Measurements from ENCODE around the gene NFAT5. TPM values are rescaled to one million over a fixed set of nuclear protein-coding genes. Genes with fewer than 3 reads are reported as not detected.

The NFAT5 gene
- total and polyA plus RNA-seq, 2 donors from 2014 or later, result 1.9 to 83.7 TPM

DNA sequence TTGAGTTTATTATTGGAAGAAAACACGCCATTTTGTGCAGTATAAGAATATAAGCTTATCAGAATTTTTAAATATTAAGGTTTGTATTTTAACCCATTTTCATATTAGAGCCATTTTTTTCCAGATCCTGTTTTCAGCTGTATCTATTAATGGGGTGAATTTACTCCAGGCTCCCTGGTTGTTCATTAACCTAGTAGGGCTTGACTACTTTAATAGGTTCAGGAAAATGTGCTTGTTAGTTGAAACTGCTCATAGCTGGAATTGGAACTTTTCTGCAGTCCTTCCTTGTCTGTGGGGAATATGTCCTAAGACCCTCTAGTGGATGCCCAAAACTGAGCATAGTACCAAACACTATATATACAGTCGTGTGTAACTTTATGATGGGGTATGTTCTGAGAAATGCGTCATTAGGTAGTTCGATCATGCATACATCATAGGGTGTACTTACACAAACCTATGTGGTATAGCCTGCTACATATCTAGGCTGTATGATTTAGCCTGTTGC is 28.0 kb downstream of the NFAT5 start:
- Histone ChIP-seq H3K36me3 (ENCODE audit: control insufficient read depth in 2 of 3, insufficient read depth in 3 of 3, low read length in 3 of 3) (no peaks in the 10 kb centered on the region), H3K27ac (ENCODE audit: low read depth in 2 of 2, low read length in 2 of 2) (peak overlapping the region in 1 of 2 donors; percentile 52), H3K4me1 (ENCODE audit: control insufficient read depth in 2 of 3, insufficient read depth in 2 of 3, low read depth in 1 of 3, low read length in 3 of 3) (peaks cover 2 to 8% (median 8%) of the 10 kb centered on the region in 3 donors), H3K9me3 (ENCODE audit: control insufficient read depth in 2 of 3, insufficient read depth in 1 of 3, low read length in 3 of 3) (no peaks in the 10 kb centered on the region), H3K4me3 (ENCODE audit: low read length in 3 of 3) (no peak overlapping the region), H3K9ac (ENCODE audit: low read length in 3 of 3) (no peak overlapping the region), H3K27me3 (ENCODE audit: control insufficient read depth, insufficient read depth, low read length) (no peaks in the 10 kb centered on the region)
- FAIRE-seq (peak; percentile 32), DNase-seq (peak in 2 of 5 donors; percentile 65 to 66)
- TF ChIP-seq, protein P1, sequence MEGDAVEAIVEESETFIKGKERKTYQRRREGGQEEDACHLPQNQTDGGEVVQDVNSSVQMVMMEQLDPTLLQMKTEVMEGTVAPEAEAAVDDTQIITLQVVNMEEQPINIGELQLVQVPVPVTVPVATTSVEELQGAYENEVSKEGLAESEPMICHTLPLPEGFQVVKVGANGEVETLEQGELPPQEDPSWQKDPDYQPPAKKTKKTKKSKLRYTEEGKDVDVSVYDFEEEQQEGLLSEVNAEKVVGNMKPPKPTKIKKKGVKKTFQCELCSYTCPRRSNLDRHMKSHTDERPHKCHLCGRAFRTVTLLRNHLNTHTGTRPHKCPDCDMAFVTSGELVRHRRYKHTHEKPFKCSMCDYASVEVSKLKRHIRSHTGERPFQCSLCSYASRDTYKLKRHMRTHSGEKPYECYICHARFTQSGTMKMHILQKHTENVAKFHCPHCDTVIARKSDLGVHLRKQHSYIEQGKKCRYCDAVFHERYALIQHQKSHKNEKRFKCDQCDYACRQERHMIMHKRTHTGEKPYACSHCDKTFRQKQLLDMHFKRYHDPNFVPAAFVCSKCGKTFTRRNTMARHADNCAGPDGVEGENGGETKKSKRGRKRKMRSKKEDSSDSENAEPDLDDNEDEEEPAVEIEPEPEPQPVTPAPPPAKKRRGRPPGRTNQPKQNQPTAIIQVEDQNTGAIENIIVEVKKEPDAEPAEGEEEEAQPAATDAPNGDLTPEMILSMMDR (IDR thresholded peaks at IDR 0.05; ENCODE audit: borderline replicate concordance, extremely low read depth, insufficient read depth), result no peak
- intact Hi-C loops (cut with DNase I), result no loop called here

DNA sequence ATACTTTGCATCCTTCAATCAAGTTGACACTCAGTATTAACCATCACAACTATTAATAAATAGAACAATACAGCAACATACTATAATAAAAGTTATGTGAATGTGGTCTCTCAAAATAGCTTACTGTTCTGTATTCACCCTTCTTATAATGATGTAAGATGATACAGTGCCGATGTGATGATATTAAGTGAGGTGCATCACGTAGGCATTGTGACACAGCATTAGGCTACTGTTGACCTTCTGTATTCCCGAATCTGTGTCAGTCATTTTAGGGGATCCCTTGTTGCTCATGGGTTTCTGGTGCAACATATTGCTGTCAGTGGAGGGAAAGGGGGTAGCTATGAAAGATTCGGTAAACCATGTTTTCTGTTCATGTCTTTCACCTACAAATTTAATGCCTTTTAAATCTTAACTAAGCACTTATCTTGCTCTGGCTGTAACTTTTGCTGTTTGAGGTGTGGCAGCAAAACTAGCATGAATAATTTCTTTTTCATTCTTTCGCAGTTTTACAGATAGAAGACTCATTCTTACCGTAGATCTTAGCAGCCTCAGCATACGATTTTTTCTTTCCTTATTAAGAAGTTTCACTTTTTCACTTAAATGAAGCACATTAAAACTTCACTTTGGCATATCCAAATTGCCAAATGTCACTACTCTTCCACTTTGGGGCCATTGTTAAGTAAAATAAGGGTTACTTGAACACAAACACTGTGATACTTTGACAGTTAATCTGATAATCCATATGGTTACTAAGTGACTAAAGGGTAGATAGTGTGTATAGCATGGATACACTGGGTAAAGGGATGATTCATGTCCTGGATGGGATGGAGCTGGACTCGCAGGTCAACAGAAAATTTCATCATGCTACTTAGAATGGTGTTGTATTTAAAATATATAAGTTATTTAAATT is 29.6 kb downstream of the NFAT5 start:
- Histone ChIP-seq H3K36me3 (ENCODE audit: control insufficient read depth in 2 of 3, insufficient read depth in 3 of 3, low read length in 3 of 3) (no peaks in the 10 kb centered on the region), H3K4me1 (ENCODE audit: control insufficient read depth in 2 of 3, insufficient read depth in 2 of 3, low read depth in 1 of 3, low read length in 3 of 3) (peaks cover 2 to 10% (median 9%) of the 10 kb centered on the region in 3 donors), H3K9ac (ENCODE audit: low read length in 3 of 3) (no peak overlapping the region), H3K9me3 (ENCODE audit: control insufficient read depth in 2 of 3, insufficient read depth in 1 of 3, low read length in 3 of 3) (no peaks in the 10 kb centered on the region), H3K4me3 (ENCODE audit: low read length in 3 of 3) (no peak overlapping the region), H3K27me3 (ENCODE audit: control insufficient read depth, insufficient read depth, low read length) (no peaks in the 10 kb centered on the region), H3K27ac (ENCODE audit: low read depth in 2 of 2, low read length in 2 of 2) (peak overlapping the region in 1 of 2 donors; percentile 11)
- intact Hi-C loops (cut with DNase I), result no loop called here
- TF ChIP-seq, protein P1 (IDR thresholded peaks at IDR 0.05; ENCODE audit: borderline replicate concordance, extremely low read depth, insufficient read depth), result no peak
- FAIRE-seq (no peak), DNase-seq (no peak)

DNA sequence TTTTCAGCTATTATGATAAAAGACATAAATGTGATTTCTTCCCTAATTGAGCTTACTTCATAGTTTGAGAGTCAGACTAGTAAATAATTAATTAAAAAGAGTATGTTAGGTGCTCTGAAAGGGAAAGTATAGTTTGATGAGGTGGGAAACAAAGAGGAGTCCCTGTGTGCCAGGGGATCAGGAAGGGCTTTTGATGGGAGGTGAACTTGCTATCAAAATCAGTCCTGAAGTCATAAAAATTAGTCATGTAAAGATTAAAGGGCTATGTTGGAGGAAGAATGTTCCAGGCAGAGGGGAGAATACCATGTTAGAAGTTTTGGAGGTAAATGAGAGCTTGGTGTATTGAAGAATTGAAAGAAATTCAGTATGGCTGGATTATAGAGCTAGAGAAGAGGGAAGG is 31.0 kb downstream of the NFAT5 start:
- intact Hi-C loops (cut with DNase I), result no loop called here
- TF ChIP-seq, protein P1 (IDR thresholded peaks at IDR 0.05; ENCODE audit: borderline replicate concordance, extremely low read depth, insufficient read depth), result no peak

More for the DNA sequence above, 31.0 kb downstream of the NFAT5 start:
- DNase-seq (no peak), FAIRE-seq (no peak)
- no peak overlapping the region for H3K27ac ChIP-seq (ENCODE audit: low read depth in 2 of 2, low read length in 2 of 2)
- H3K27me3 ChIP-seq (ENCODE audit: control insufficient read depth, insufficient read depth, low read length), result no peaks in the 10 kb centered on the region
- no peaks in the 10 kb centered on the region for H3K36me3 ChIP-seq (ENCODE audit: control insufficient read depth in 2 of 3, insufficient read depth in 3 of 3, low read length in 3 of 3)
- H3K9me3 ChIP-seq (ENCODE audit: control insufficient read depth in 2 of 3, insufficient read depth in 1 of 3, low read length in 3 of 3), result no peaks in the 10 kb centered on the region
- no peak overlapping the region for H3K9ac ChIP-seq (ENCODE audit: low read length in 3 of 3)
- H3K4me1 ChIP-seq (ENCODE audit: control insufficient read depth in 2 of 3, insufficient read depth in 2 of 3, low read depth in 1 of 3, low read length in 3 of 3), result peaks cover 2 to 11% (median 10%) of the 10 kb centered on the region in 3 donors
- no peak overlapping the region for H3K4me3 ChIP-seq (ENCODE audit: low read length in 3 of 3)

Data from kidney (tissue), 14 donors.